SK-N-MC (cell line): Measurements from ENCODE around the gene TLCD3A.
"Not testable (repeated sequence)": the region's sequence is repeated elsewhere in the genome, so short reads cannot be mapped to it uniquely, and the experiment has no call there.

Experiments
- DNase-seq: peaks from one replicate; pipeline ENCODE4 v3.0.0-alpha.2; 2011; ENCODE audit warnings: low read depth, low spot score
- H3K27ac ChIP-seq: fragments of 200-600 bp; sonication (generic); 2 replicates; pipeline ENCODE4 v1.5.1; 2016; ENCODE audit warnings: mixed run types
- H3K36me3 ChIP-seq: fragments of 200-600 bp; sonication (generic); 2 replicates; pipeline ENCODE4 v1.6.1; 2017; ENCODE audit warnings: antibody characterized with exemption, low read length, mixed read lengths; ENCODE audit not compliant: insufficient read depth
- H3K4me3 ChIP-seq: fragments of 200-600 bp; sonication (generic); 2 replicates; pipeline ENCODE4 v1.5.1; 2016
- H3K9ac ChIP-seq: fragments of 200-600 bp; sonication (generic); 2 replicates; pipeline ENCODE4 v1.8.0; 2017; ENCODE audit warnings: mixed run types, mixed read lengths; ENCODE audit not compliant: insufficient read length
- H3K9me3 ChIP-seq: fragments of 200-600 bp; sonication (generic); 2 replicates; pipeline ENCODE4 v1.6.1; 2017; ENCODE audit warnings: low read depth, mild to moderate bottlenecking, antibody characterized with exemption, low read length, moderate library complexity, mixed read lengths
- EZH2 ChIP-seq: fragments of 200-600 bp; sonication (generic); IDR thresholded peaks from one replicate; pipeline ENCODE4 v1.6.1; 2017; ENCODE audit warnings: antibody characterized with exemption
- FOXP2 ChIP-seq: optimal IDR thresholded peaks from 2 replicates; pipeline ENCODE3; 2011; ENCODE audit warnings: mild to moderate bottlenecking, moderate library complexity; ENCODE audit not compliant: insufficient read depth; ENCODE audit errors: extremely low read length, control extremely low read depth
- POLR2AphosphoS5 ChIP-seq: IDR thresholded peaks from 2 replicates; pipeline ENCODE4 v1.6.1; 2012; ENCODE audit warnings: mild to moderate bottlenecking, low read depth, low read length, borderline replicate concordance

Gene TLCD3A

DNA sequence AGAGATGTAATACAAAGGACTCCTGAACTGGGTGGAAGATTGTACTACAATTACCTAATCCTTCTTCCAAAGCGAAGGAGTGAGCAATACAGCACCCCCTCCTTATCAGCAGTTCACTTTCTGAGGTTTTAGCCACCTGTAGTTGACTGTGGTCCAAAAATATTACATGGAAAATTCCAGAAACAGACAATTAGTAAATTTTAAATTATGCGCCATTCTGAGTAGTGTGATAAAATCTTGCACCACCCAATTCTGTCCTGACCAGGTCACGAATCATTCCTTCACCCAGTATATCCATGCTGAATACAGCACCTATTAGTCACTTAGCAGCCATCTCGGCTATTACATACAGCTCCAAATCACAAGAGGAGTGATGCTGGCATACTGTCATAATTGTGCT lies 41.0 kb upstream of the TLCD3A start:
- H3K27ac ChIP-seq, result no peak overlapping the region
- H3K4me3 ChIP-seq, result no peak overlapping the region
- no peak overlapping the region for H3K9ac ChIP-seq
- H3K36me3 ChIP-seq, result peaks cover 8% of the 10 kb centered on the region; the same call in 1 of the 2 replicates
- no peaks in the 10 kb centered on the region for H3K9me3 ChIP-seq
- TF ChIP-seq FOXP2, result no peak
- no peak for TF ChIP-seq POLR2AphosphoS5
- TF ChIP-seq EZH2, result no peak
- no peak for DNase-seq

DNA sequence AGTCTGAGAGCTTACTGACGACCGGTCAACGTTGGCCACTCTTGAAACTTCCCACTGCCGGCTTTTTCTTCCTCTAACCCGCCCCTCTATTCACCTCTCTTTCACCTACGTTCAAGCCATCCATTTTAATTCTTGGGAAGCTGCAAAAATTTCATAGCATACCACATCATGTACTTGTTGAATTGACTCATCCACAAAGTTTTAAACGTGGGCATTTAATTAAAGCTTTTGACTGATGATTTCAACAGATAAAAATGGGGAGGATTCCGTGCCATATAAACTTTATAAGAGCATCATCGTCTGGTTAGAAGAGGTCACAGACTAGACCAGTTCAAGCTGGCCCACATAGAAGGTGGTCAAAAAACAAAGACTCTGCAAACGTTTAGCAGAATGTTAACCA lies 40.3 kb upstream of the TLCD3A start:
- no peak for DNase-seq
- no peak overlapping the region for H3K27ac ChIP-seq
- no peaks in the 10 kb centered on the region for H3K9me3 ChIP-seq
- TF ChIP-seq FOXP2, result no peak
- no peak for TF ChIP-seq POLR2AphosphoS5
- TF ChIP-seq EZH2, result no peak
- no peak overlapping the region for H3K4me3 ChIP-seq
- peaks cover 8% of the 10 kb centered on the region; the same call in 1 of the 2 replicates for H3K36me3 ChIP-seq
- H3K9ac ChIP-seq, result no peak overlapping the region

DNA sequence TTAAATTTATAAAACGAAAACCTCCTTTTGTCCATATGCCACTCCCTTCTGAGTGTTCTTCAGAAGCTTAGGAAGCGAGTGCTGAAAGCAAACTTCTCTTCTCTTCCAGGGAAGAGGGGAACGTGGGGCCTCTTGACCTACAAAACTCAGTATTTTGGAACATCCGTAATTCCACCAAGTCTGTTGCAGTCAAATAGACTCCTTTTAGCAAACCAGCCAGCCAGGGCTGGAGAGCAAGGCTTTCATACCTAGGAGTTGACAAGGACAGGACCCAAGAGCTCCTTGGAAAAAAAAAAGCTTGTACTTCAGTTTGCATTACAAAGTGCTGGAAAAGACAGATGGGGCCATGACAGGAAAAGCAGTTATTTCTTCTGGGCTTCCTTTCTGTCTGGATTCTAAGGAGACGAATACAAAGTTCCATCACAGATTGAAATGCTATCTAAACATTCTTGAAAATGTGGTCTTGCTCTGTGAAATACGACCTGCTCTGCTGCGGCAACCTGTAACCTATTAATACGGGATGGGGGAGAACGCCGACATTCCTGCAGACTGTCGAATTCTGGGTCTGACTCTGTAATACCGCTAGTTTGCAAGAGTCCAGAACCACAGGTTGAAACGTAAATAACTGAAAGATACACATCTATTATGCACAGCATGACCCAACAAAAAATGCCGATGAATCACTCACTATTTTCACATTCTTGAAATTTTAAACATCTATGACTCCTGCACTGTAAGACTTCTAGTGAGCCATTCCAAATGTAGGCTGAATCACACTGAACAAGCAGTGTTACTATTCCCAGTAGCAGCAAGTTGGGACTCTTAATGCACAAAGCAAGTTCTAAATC lies 38.4 kb upstream of the TLCD3A start:
- TF ChIP-seq POLR2AphosphoS5 (no peak), EZH2 (no peak), FOXP2 (no peak)
- no peak overlapping the region for H3K27ac ChIP-seq
- no peak for DNase-seq
- H3K9me3 ChIP-seq, result no peaks in the 10 kb centered on the region
- no peak overlapping the region for H3K9ac ChIP-seq
- H3K36me3 ChIP-seq, result peaks cover 8% of the 10 kb centered on the region; the same call in 1 of the 2 replicates
- no peak overlapping the region for H3K4me3 ChIP-seq

DNA sequence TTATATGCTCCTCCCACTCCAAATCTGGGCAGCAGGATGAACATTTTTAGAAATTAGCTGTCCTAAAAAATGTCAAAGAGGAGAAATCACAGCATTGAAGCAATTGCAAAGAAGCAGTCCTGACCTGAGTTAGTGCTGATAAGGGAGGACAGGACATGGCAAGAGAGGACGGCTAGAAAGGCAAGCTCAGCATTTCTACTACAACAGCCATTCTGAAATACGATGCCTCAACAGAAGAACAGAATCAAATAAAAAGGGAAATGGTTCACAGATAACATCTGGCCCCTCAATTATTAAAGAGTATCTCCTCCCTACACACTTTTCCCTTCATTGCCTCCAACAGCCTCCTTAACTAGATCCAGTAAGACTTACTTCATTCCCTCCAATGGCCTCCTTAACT lies 36.0 kb upstream of the TLCD3A start:
- Histone ChIP-seq H3K36me3 (peaks cover 8% of the 10 kb centered on the region; the same call in 1 of the 2 replicates), H3K4me3 (no peak overlapping the region), H3K27ac (no peak overlapping the region), H3K9me3 (no peaks in the 10 kb centered on the region), H3K9ac (no peak overlapping the region)
- no peak for DNase-seq
- TF ChIP-seq EZH2, result no peak
- TF ChIP-seq POLR2AphosphoS5, result no peak
- no peak for TF ChIP-seq FOXP2

DNA sequence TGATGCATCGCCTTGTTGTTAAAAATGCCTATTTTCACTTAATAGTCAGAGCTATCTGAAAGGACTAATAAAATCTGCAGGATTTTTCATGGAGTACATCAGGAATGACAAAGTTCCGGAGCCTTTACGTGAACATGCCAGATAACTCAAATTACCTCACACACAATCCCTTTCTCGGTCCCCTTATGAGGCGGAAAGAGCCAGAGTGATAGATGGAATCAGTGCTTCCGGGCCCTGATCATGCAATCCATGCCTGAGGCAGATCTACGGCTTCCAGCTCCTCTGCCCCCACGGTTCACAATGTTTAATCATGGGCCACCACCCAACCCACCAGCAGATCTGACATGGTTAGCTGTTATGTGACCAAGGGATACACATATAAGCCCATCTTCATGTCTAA lies 34.7 kb upstream of the TLCD3A start:
- no peak overlapping the region for H3K4me3 ChIP-seq
- peaks cover 8% of the 10 kb centered on the region; the same call in 1 of the 2 replicates for H3K36me3 ChIP-seq
- no peaks in the 10 kb centered on the region for H3K9me3 ChIP-seq
- TF ChIP-seq POLR2AphosphoS5, result no peak
- no peak for TF ChIP-seq EZH2
- TF ChIP-seq FOXP2, result no peak
- H3K9ac ChIP-seq, result no peak overlapping the region
- no peak overlapping the region for H3K27ac ChIP-seq
- no peak for DNase-seq

DNA sequence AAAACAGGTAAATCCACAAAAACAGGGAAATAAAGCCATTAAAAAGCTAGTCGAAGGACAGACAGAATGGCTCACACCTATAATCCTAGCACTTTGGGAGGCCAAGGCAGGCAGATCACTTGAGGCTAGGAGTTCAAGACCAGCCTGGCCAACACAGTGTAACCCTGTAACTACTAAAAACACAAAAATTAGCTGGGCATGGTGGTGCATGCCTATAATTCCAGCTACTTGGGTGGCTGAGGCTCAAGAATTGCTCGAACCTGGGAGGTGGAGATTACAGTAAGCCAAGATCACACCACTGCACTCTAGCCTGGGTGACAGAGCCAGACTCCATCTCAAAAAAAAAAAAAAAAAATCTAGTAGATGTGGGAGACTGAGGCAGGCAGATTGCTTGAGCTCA lies 34.3 kb upstream of the TLCD3A start:
- not testable (repeated sequence) for H3K9ac ChIP-seq, H3K27ac ChIP-seq, DNase-seq, H3K9me3 ChIP-seq, H3K36me3 ChIP-seq, H3K4me3 ChIP-seq

DNA sequence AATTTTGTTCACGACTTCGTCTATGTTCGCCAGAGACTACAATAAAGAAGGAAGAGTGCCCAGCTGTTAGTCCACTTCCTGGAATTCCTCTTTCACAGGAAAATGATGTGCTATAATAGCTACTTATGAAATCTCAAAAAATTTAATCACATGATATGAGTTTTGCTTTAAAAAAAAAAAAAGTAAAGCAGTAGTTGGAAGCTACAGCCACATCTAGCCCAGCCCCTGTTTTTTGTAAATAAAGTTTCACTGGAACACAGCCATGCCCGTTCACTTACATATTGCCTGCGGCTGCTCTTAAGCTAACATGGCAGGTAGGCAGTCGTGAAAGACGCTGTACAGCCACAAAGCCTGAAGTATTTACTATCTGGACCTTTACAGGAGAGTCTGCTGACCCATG lies 33.1 kb upstream of the TLCD3A start:
- no peak for TF ChIP-seq POLR2AphosphoS5
- no peak for TF ChIP-seq FOXP2
- TF ChIP-seq EZH2, result no peak
- Histone ChIP-seq H3K27ac (no peak overlapping the region), H3K4me3 (no peak overlapping the region), H3K36me3 (peaks cover 8% of the 10 kb centered on the region; the same call in 1 of the 2 replicates), H3K9ac (no peak overlapping the region), H3K9me3 (no peaks in the 10 kb centered on the region)
- no peak for DNase-seq

DNA sequence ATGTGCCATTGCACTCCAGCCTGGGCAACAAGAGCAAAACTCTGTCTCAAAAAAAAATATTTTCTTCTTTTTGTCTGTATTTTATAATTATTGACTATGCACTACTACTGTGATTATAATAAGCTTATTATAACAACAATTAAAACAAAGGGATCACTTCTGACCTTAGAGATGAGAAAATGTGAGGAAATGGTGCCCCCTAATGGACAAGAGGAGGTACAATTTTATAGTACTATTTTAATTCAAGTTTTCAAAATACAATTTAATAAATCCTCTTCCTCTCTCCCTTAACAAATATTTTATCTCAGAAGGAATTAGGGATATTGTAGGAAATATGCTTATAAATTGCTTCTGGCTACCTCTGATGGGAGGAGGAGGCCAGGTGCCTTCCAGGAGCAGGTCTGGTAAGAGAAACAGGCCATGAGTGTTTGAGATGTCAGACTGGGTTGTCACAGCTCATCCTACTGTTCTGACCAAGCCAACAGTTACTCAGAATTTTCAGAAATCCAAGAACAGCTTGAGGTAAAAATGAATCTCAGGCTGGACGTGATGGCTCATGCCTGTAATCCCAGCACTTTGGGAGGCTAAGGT lies 31.8 kb upstream of the TLCD3A start:
- H3K4me3 ChIP-seq, result no peak overlapping the region
- TF ChIP-seq POLR2AphosphoS5 (no peak), FOXP2 (no peak), EZH2 (no peak)
- no peak for DNase-seq
- H3K9ac ChIP-seq, result no peak overlapping the region
- no peaks in the 10 kb centered on the region for H3K9me3 ChIP-seq
- no peaks in the 10 kb centered on the region; the same call in 1 of the 2 replicates for H3K36me3 ChIP-seq
- no peak overlapping the region for H3K27ac ChIP-seq
